GM18519 (cell line): ENCODE results near the gene MEN1.

Experiments used
- ATAC-seq: cut with Tn5 transposase; IDR thresholded peaks from one replicate; pipeline ENCODE4 v1.9.1; 2021; ENCODE audit warnings: mild to moderate bottlenecking, moderate library complexity; ENCODE audit not compliant: unreplicated experiment, low FRiP score

The MEN1 gene

DNA sequence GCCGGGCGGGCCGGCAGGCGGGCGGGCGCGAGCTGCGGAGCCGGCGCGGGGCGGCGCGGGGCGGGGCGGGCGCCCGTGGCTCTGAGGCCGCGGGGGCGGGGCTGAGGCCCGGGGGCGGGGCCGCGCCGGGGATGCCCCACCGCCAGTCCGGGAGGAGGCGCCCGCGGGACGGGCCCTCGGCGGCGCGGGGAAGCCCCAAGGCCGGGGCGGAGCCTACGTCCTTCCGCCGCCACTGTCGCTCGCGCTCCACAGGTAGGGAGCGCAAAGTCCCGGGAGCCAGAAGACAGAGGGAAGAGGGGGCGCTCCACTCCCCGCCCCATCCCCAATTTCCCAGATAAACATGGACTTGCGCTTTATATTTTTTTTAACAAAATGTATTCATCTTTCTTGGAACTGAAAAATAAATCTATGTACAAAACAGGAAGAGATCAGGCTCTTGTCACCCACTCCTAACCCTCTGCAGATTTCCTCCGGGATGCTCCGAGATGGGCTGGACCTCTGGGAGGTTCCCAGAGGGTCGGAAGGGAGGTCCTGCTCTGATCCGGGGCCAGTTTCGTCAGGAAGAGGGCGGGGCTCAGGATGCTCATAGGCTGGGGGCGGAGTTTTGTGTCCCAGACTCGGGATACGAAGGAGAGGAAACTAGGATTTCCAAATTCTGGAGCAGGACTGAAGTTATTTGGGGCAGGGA lies 7.0 kb downstream of the MEN1 start, which contains the start of gene MAP4K2:
MAP4K2 (minus strand) TSS at position 57 of the 688 bp plus-strand sequence. CDS start 65 bp downstream, outside the sequence.
- no peak for ATAC-seq

DNA sequence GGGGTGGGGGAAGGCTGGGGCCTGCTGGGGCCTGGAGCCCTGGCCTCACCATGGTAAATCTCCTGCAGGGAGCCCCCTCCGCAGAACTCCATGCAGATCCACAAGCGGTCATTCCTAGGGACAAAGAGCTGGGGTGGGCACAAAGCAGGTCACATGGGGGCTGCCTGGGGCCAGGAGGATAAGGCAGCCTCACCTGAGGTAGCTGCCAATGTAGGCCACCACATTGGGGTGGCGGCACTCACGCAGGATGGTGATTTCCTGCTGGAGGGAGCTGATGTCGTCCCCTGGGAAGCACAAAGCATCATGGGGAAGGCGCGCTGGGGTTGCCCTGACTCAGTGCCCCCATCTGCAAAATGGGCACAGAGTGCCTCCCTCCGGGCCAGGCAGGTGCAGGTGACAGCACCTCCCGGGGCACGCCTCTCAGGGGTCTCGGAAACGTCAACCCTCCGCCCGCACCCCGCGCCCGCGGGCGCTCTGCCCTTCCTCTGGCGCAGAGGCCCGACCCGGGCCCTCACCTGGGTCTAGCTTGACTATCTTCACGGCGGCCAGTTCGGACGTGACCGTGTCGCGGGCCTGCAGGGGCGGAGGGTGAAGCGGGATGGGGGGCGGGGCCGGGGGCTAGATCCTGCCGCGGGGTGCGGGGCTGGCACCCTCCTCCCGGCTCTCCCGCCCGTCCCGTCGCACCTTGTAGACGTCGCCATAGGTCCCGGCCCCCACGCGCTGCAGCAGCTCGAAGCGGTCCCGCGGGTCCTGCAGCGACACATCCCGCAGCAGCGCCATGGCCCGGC lies 7.8 kb downstream of the MEN1 start:
- no peak for ATAC-seq

DNA sequence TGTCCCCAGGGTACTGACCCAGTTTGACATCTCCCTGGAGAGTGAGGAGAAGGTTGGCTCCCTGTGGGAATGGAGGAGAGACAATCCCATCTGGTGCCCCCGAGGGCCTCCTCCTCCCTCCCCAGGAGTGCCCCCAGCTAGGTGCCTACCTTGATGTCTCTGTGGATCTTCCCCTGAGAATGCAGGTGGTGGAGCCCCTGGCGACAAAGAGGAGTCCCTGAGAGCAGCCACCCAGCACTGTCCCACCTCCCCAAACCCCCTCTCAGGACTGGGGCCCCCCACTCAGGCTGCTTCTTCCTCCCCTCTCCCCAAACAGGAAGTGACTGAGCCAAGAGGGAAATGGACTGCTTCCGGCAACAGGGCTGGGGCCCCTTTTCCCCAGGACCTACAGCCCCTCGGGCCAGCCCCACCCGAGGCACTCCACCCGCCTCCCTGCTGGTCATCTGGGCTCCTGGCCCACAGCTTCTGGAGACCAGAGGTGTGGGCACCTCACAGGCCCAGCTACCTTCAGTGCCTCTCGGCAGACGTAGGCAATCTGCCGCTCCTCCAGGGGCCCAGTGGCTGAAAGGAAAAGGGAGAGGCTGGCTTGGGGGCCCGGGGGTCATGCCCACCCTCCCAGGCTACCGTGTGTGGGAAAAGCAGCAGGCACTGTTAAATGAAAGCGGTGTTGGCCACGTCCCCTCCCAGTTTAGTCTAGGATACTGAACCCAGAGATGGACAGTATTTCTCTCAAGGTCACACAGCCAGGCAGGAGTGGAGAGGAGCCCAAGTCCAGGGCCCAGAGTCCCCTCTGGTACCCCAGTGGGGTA lies 8.6 kb downstream of the MEN1 start:
- no peak for ATAC-seq

DNA sequence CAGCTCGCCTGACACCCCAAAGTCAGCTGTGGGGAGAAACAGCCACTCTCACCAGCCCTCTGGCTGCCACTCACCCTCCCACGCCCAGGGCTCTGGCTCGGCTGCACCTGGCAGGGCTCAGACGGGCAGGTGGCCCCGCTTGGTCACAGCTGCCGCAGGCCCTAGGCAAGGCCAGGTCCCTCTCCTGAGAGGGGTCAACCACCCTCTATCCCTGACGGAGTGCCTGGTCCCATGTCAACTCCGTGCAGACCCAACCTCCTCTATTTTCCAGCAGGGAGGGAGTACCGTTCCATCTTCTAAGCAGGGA lies 9.2 kb downstream of the MEN1 start:
- ATAC-seq = no peak

DNA sequence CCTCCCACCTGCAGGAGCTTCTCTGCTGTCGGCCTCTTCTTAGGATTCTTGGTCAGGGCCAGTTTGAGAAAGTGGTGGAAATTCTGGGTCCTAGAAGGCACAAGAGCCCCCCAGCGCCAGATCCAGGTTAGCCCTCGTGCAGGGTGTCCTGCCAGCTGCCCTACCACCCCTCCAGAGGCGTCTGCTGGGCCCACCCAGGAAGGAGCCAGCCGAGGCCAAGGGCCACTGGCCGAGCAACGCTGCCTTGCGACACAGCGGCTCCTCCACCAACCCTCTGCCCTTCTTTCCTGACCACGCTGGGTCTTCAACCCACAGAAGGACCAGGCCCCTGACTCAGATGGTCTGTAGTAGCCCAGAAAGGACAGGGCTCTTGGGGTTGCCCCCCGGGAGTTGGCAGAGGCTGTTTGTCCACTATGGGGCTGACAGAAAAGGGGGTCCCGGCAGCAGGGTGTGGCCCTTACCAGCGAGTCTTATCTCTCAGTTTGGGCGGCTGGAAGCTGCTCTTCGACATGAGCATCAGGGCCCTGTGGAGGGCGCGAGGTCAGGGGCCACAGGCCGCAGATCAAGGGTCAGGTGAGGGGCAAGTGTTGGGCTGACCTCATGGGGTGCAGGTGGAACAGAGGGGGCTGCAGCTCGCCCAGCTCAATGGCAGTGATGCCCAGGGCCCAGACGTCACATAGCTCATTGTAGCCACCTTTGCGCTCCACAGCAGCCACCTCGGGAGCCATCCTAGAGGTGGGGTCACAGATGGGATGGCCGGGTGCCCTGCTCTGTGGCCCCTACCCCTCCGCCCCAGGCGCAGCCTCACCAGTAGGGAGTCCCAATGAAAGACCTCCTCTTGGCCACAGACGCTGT lies 9.8 kb downstream of the MEN1 start:
- ATAC-seq = no peak

DNA sequence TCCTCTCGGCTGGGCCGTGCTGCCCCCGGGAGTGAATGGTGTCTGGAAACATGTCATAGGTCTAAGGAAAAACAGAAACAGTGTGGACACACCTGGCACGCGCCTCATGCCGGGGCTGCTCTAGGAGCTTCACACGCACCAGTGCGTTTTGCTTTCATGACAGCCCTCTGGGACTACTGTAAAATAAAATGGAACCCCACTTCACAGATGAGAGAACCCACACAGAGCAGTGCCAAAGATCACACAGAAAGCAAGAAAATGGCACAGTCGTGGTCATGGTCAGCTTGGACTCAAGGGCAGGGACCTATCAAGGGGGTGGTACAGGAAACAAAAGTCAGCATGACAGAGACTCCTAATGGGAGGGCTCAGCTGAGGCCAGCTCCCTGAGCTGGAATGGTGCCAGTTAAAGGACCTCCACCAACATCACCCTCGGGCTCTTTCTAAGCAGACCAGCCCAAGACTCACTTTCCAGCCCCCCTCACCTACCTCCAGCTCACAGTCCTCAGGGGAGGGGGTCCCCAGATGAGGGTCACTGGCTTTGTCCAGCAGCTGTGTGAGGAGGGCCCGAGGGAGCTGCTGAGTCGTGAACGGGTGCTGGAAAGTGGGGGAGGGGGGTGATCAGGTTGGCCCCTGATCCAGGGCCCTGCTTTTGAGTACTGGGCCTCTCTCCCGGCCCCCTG lies 10.6 kb downstream of the MEN1 start:
- no peak for ATAC-seq

DNA sequence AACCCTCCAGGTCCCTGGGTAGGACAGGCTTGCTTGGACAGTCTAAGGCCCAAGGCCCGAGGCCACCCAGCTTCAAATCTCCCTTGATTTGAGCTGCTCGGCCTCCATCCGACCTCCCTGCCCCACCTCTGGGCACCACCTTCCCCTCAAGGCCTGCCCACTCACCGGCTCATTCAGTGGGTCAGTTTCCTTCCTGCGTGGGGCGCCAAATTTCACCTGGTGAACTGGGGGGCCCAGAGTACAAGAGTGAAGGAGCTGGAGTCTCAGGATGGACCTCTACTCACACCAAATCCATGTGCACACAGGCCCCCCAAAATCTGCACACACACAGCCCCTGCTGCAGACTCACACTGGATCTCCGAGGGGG lies 11.1 kb downstream of the MEN1 start:
- ATAC-seq = no peak

DNA sequence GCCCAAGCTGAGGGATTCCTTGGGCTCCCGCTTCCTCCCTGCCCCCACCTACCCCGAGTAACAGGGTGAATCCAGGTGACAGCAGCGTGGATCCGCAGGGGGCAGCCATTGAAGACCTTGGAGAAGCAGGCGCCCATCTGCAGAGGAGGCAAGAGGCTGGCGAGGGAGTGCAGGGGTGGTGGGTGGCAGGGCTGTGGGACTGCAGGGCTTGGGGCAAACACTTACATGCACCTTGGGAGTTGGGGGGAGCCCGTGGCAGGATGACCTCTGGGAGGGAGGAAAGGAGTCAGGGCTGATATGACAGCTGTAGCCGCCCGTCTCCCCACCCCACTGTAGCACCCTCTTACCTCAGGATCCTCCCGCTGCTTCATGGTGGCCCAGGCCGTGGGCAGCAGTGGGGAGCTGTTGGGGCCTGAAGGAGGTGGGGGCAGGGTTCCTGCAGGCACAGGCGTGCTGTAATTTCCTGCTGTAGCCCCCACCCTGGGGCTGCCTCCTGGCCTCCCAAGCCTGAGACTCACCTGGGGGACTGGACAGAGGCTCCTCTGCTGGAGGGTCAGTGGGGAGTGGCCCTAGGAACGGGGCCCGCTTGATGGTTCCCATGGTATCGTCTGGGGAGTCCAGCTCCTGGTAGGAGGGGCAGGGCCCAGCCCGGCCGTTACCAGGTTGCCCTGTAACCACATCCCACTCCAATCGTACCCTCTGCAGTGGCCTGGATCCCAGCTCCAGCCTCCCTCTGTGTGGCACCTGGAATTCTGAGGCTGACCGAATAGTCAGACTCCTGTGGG lies 13.4 kb downstream of the MEN1 start:
- no peak for ATAC-seq

DNA sequence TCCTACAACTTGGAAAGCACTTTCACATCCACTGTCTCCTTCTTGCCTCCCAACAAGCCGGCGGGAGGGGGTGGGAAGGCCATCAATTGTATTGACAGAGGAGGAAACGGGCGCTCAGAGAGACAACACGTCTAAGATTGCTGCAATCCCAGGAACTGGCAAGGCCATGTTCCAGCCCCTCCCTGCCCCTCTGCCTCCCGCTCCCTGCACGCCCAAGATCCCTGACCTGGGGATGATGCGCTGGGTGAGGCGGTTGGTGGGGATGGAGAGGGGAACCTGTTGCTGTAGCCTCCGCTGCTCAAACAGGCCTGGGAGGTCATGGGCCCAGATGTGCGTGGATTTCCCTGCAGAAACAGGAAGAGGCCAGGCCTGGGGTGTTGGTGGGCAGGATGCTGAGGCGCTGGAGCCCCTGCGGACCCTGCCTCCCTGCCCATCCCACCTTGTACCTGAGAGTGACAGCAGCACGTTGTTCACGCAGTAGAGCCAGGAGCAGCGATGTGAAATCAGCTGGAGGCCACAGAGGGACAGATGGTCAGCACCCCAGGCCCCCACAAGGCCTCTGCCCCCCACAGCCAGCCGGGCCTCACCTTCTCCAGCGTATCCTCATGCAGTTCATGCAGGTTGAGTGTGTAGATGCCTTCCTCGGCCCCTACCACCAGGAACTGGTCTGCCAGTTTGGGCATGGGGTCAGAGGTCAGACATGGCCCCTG lies 14.1 kb downstream of the MEN1 start:
- ATAC-seq = no peak

DNA sequence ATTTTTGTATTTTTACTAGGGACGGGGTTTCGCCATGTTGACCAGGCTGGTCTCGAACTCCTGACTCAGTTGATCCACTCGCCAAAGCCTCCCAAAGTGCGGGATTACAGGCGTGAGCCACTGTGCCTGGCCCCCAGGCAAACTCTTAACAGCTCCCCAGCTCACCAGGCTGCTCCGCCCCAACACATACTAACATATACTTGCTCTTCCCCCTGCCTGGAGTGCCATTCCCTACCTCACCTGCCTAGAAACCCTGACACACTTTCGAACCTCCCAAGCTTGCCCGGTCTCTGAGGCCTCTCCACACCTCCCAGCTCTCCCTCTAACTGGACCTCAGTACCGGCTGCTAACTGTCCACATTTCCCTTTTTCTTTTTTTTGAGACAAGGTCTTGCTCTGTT lies 15.8 kb downstream of the MEN1 start:
- ATAC-seq = no peak

DNA sequence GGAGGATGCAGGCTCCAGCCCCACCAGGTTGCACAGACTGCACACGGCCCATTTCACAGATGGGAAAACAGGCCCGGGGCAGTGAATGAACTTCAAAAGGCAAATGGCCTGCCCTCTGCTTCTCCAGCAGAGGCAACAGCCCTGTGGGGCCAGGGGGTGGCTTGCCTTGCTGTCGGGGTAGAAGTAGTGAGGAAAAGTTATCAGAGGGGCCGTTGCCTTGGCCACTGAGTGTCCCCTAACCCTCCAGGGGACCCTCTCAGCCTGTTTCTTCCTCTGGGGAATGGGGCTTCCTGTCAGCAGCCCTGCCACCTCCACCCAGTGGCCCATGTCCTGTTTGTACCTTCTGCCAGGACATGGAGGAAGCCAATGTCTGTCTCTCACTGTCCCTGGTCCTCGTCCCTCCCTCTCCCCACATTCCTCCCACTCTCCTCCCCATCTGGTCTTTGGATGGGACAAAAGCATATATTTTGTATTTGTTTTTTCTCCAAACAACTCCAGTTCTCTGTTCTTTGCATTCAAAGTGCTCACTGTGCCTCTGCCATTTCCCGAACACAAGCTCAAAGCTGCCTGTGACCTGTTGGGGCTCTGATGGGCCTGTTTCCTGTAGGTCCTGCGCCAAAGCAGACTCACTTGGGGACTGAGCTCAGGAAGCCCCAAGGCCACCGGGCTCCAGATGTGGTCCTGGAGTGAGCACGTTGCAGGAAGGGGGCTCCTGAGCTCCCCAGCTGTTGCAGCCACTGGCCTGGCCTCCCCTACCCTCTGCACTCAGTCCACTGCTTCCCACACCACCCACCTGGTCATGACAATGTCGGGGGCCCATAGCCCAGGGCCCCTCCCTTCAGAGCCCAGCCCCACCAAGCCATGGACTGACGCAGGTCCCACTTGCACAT lies 16.8 kb downstream of the MEN1 start:
- no peak for ATAC-seq

DNA sequence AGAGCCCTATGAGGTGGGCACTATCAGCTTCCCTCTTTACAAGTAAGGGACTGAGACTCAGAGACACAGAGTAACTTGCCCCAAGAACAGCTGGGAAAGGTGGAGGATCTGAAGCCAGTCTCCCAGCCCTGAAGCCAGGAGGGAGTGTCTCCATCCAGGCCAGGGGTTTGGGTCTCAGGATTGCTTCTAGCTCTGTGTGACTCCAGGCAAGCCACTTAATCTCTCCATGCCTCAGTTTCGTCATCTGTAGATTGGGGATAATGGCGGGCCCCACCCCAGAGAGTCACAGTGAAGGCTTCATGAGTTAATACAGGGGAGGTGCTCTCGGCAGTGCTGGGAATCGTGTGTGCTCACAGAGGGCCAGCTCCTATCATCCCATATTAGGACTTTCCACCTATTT lies 17.9 kb downstream of the MEN1 start:
- no peak for ATAC-seq

DNA sequence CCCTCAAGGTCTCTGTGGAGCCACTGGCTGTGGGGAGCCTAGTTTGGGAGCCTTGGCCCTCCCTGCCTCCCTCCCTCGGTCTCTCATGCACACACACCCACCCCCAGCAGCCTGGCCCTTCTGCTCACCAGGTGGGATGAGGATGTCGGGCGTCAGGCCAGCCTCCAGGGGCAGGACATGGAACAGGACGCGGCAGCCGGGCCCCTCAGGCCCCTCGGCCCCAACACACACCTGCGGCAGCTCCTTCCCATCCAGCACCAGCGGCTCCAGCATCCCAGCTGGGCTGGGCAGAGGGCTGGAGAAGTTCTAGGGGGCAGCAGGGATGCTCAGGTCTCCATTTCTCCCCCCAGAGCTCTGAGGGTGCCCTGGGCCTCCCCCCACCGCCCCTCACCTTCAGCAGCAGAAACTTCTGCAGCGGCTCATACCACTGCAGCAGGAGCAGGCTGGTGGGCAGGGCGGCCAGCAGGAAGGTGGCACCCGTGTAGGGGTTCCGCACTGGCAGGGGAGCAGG lies 18.5 kb downstream of the MEN1 start:
- no peak for ATAC-seq

DNA sequence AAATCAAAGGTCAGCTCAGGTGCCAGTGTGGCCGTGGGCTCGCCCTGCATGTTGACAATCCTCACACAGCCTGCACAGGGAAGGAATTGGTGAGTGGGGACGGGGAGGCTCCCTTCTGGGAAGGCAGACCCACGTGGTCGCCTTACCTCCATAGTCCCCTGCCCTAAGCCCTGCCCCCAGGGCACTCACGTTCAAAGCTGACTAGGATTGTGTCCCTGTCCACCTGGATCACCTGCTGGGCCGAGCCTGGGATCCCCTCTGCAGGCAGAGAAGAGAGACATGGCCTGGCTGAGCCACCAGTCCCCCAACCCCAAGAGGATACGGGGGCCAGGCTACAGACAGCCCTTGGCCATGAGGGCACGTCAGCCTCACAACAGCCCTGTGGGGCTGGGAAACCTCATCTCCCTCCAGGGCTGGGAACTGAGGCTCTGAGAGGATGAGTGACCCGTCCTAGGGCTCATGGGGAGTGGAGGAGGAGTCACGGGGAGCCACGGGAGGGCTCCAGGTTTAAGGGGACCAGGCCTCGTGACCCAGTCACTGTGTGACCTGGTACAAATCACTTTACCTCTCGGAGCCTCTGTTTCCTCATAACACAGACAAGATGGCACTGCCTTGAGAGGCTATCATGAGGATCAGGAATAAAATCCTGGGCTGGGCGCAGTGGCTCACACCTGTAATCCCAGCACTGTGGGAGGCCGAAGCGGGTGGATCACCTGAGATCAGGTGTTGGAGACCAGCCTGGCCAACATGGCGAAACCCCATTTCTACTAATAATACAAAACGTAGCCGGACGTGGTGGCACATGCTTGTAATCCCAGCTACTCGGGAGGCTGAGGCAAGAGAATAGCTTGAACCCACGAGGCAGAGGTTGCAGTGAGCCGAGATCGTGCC lies 19.9 kb downstream of the MEN1 start:
- ATAC-seq = no peak

DNA sequence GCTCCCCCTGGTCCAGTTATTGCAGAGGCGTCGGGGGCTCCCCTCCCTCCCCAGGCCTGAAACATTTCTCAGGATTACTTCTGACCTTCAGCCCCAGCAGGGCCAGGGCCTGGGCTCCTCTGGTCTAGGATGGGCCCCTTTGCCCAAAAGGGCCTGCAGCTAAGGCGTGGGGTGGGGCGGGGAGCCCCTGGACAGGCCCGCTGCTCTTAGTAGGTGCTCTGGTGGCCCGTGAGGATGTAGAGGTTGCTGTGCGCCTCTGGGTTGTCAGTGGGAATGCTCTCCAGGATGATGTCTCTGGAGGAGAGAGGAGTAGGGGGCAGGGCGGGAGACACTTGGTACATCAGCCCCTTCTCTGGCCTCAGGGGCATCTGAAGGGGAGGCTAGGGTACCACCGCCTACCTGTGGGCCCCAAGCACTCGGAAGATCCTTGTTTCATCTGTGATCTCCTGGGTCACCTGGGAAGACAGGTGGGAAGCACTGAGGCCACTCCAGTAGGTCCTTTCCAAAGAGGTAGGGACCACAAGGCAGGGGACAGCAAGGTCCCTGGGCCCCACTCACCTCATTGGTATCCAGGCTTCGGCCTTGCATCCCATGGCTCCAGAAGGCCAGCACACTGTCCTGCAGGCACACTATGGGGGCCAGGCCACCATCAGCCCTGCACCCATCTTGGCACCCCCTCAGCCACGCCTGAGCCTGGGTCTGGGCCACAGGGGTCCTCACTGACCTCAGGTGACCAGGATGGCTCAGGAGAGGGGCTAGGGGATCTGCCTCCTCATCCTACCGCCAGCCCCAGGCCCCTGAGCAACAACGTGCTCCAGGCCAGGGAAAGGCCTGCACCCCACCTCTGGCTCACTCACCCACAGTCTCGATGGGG lies 20.8 kb downstream of the MEN1 start:
- no peak for ATAC-seq
